Measurements from ENCODE around the gene RPGRIP1L.

The RPGRIP1L gene

GRCh38 chr16:53600616-53601015 lies 103.0 kb downstream of the RPGRIP1L start:
- DNase-seq (ENCODE audit: low spot score) = no peak

GRCh38 chr16:53600126-53600525 lies 103.5 kb downstream of the RPGRIP1L start:
- DNase-seq (ENCODE audit: low spot score) = peak; percentile 38

GRCh38 chr16:53599548-53599947 lies 104.1 kb downstream of the RPGRIP1L start:
- DNase-seq (ENCODE audit: low spot score) = no peak

GRCh38 chr16:53598511-53599275 lies 105.0 kb downstream of the RPGRIP1L start:
- no peak for DNase-seq (ENCODE audit: low spot score)

- DNase-seq (ENCODE audit: low spot score) = no peak
Observed at GRCh38 chr16:53597776-53598175, 105.9 kb downstream of the RPGRIP1L start.

- DNase-seq (ENCODE audit: low spot score) = no peak
Observed at GRCh38 chr16:53588081-53588648, 115.5 kb downstream of the RPGRIP1L start.

GRCh38 chr16:53583401-53583800 lies 120.3 kb downstream of the RPGRIP1L start:
- DNase-seq (ENCODE audit: low spot score) = no peak

GRCh38 chr16:53581784-53582183 lies 121.9 kb downstream of the RPGRIP1L start:
- DNase-seq (ENCODE audit: low spot score) = no peak

- DNase-seq (ENCODE audit: low spot score) = no peak
Observed at GRCh38 chr16:53580038-53580802, 123.4 kb downstream of the RPGRIP1L start.

GRCh38 chr16:53576904-53577303 lies 126.8 kb downstream of the RPGRIP1L start:
- no peak for DNase-seq (ENCODE audit: low spot score)

- no peak for DNase-seq (ENCODE audit: low spot score)
Observed at GRCh38 chr16:53576210-53576609, 127.4 kb downstream of the RPGRIP1L start.

GRCh38 chr16:53571763-53572162 lies 131.9 kb downstream of the RPGRIP1L start:
- no peak for DNase-seq (ENCODE audit: low spot score)

GRCh38 chr16:53566552-53567245 lies 137.0 kb downstream of the RPGRIP1L start:
- peak; percentile 20 for DNase-seq (ENCODE audit: low spot score)

- DNase-seq (ENCODE audit: low spot score) = no peak
Observed at GRCh38 chr16:53565296-53565863, 138.3 kb downstream of the RPGRIP1L start.

GRCh38 chr16:53563426-53563825 lies 140.2 kb downstream of the RPGRIP1L start:
- no peak for DNase-seq (ENCODE audit: low spot score)

GRCh38 chr16:53561101-53561888 lies 142.4 kb downstream of the RPGRIP1L start:
- DNase-seq (ENCODE audit: low spot score) = no peak

GRCh38 chr16:53559270-53559951 lies 144.2 kb downstream of the RPGRIP1L start:
- no peak for DNase-seq (ENCODE audit: low spot score)

GRCh38 chr16:53558710-53559109 lies 144.9 kb downstream of the RPGRIP1L start:
- no peak for DNase-seq (ENCODE audit: low spot score)

GRCh38 chr16:53556521-53556920 lies 147.1 kb downstream of the RPGRIP1L start:
- DNase-seq (ENCODE audit: low spot score) = no peak

GRCh38 chr16:53549970-53550690 lies 153.5 kb downstream of the RPGRIP1L start:
- peak; percentile 92 for DNase-seq (ENCODE audit: low spot score)
